GM21526 (cell line): ENCODE results near the gene NRXN3.

Experiments used
- ATAC-seq: cut with Tn5 transposase; IDR thresholded peaks from one replicate; pipeline ENCODE4 v1.9.1; 2021; ENCODE audit warnings: moderate library complexity; ENCODE audit not compliant: unreplicated experiment, low FRiP score

Gene NRXN3

GRCh38 chr14:78316052-78316451 is 145.9 kb downstream of the NRXN3 start:
- ATAC-seq, result no peak

GRCh38 chr14:78316786-78317185 is 146.6 kb downstream of the NRXN3 start:
- no peak for ATAC-seq

GRCh38 chr14:78319406-78319805 is 149.2 kb downstream of the NRXN3 start:
- no peak for ATAC-seq

GRCh38 chr14:78319887-78320635 is 149.9 kb downstream of the NRXN3 start:
- no peak for ATAC-seq

GRCh38 chr14:78324353-78324752 is 154.2 kb downstream of the NRXN3 start:
- no peak for ATAC-seq

GRCh38 chr14:78325911-78326310 is 155.7 kb downstream of the NRXN3 start:
- no peak for ATAC-seq

- no peak for ATAC-seq
Observed at GRCh38 chr14:78327426-78328221, 157.5 kb downstream of the NRXN3 start.

- no peak for ATAC-seq
Observed at GRCh38 chr14:78329371-78329770, 159.2 kb downstream of the NRXN3 start.

- no peak for ATAC-seq
Observed at GRCh38 chr14:78335531-78335930, 165.4 kb downstream of the NRXN3 start.

GRCh38 chr14:78340250-78340649 is 170.1 kb downstream of the NRXN3 start:
- no peak for ATAC-seq

GRCh38 chr14:78341827-78342389 is 171.7 kb downstream of the NRXN3 start:
- ATAC-seq, result no peak

GRCh38 chr14:78342879-78343278 is 172.7 kb downstream of the NRXN3 start:
- ATAC-seq, result no peak

- ATAC-seq, result no peak
Observed at GRCh38 chr14:78344290-78344689, 174.1 kb downstream of the NRXN3 start.

- ATAC-seq, result no peak
Observed at GRCh38 chr14:78345131-78345744, 175.1 kb downstream of the NRXN3 start.

GRCh38 chr14:78346747-78347146 is 176.6 kb downstream of the NRXN3 start:
- ATAC-seq, result no peak

- ATAC-seq, result no peak
Observed at GRCh38 chr14:78355109-78355508, 184.9 kb downstream of the NRXN3 start.

GRCh38 chr14:78356391-78356790 is 186.2 kb downstream of the NRXN3 start:
- no peak for ATAC-seq

- no peak for ATAC-seq
Observed at GRCh38 chr14:78358591-78358990, 188.4 kb downstream of the NRXN3 start.

- ATAC-seq, result no peak
Observed at GRCh38 chr14:78359581-78359980, 189.4 kb downstream of the NRXN3 start.

GRCh38 chr14:78363008-78363407 is 192.8 kb downstream of the NRXN3 start:
- ATAC-seq, result no peak

GRCh38 chr14:78367355-78367754 is 197.2 kb downstream of the NRXN3 start:
- ATAC-seq, result no peak
